ENCODE measurements around the gene PLPP2.

PLPP2 gene

GRCh38 chr19:335072-335471 lies 43.9 kb upstream of the PLPP2 start (continued):
- no peak for TF ChIP-seq ZNF175 (tag by site-specific recombination; IDR thresholded peaks at IDR 0.05)
- TF ChIP-seq ZNF623 (tag by site-specific recombination; IDR thresholded peaks at IDR 0.05), result no peak
- TF ChIP-seq ZNF561 (tag by site-specific recombination; IDR thresholded peaks at IDR 0.05; ENCODE audit: borderline replicate concordance), result no peak
- no peak for TF ChIP-seq ZSCAN4 (tag by site-specific recombination; IDR thresholded peaks at IDR 0.05)

GRCh38 chr19:334296-335071 lies 43.3 kb upstream of the PLPP2 start:
- no peaks in the 10 kb centered on the region for H3K4me1 ChIP-seq (ENCODE audit: control insufficient read depth, insufficient read depth, low read length)
- TF ChIP-seq ZNF529 (tag by site-specific recombination; IDR thresholded peaks at IDR 0.05; ENCODE audit: insufficient replicate concordance) (no peak), PRDM1 (tag by site-specific recombination; IDR thresholded peaks at IDR 0.05) (no peak), KLF16 (tag by site-specific recombination; IDR thresholded peaks at IDR 0.05) (no peak), ZBTB49 (tag by site-specific recombination; IDR thresholded peaks at IDR 0.05; ENCODE audit: low read depth) (no peak), ZNF26 (tag by site-specific recombination; IDR thresholded peaks at IDR 0.05) (no peak), HOXC10 (CRISPR knock-in tag; IDR thresholded peaks at IDR 0.05) (no peak)
- CTCF ChIA-PET, result no interaction called here
- no peaks in the 10 kb centered on the region for H3K9me3 ChIP-seq (ENCODE audit: control insufficient read depth, insufficient read depth, low read depth, low read length)
- H3K4me3 ChIP-seq (ENCODE audit: low read depth, low read length), result no peak overlapping the region
- peaks cover 17 to 47% of the 10 kb centered on the region in 2 experiments; a peak in 2 of 3 replicates for H3K36me3 ChIP-seq (ENCODE audit: control insufficient read depth in 2 of 2, insufficient read depth in 1 of 2, low read length in 2 of 2)
- POLR2A ChIA-PET, result no interaction called here
- no peak overlapping the region for H3K27ac ChIP-seq (ENCODE audit: extremely low read depth, low read depth, low read length)

GRCh38 chr19:330503-330902 lies 39.3 kb upstream of the PLPP2 start:
- no peak overlapping the region for H3K27ac ChIP-seq (ENCODE audit: extremely low read depth, low read depth, low read length)
- POLR2A ChIA-PET, result no interaction called here
- CTCF ChIA-PET, result no interaction called here
- peaks cover 23 to 78% of the 10 kb centered on the region in 2 experiments; a peak in 2 of 3 replicates for H3K36me3 ChIP-seq (ENCODE audit: control insufficient read depth in 2 of 2, insufficient read depth in 1 of 2, low read length in 2 of 2)
- TF ChIP-seq OVOL3 (tag by site-specific recombination; IDR thresholded peaks at IDR 0.05) (no peak), CTCF (tag by site-specific recombination; IDR thresholded peaks at IDR 0.05) (no peak), BCL11B (tag by site-specific recombination; IDR thresholded peaks at IDR 0.05; ENCODE audit: low read depth) (no peak), ZNF202 (tag by site-specific recombination; IDR thresholded peaks at IDR 0.05; ENCODE audit: borderline replicate concordance) (no peak)
- H3K9me3 ChIP-seq (ENCODE audit: control insufficient read depth, insufficient read depth, low read depth, low read length), result no peaks in the 10 kb centered on the region
- no peaks in the 10 kb centered on the region for H3K4me1 ChIP-seq (ENCODE audit: control insufficient read depth, insufficient read depth, low read length)
- no peak overlapping the region for H3K4me3 ChIP-seq (ENCODE audit: low read depth, low read length)
